Measurements from ENCODE around the gene CLCF1.
A peak's percentile ranks its signal among the peaks of the same experiment; 100 is the strongest.

CLCF1 gene

DNA sequence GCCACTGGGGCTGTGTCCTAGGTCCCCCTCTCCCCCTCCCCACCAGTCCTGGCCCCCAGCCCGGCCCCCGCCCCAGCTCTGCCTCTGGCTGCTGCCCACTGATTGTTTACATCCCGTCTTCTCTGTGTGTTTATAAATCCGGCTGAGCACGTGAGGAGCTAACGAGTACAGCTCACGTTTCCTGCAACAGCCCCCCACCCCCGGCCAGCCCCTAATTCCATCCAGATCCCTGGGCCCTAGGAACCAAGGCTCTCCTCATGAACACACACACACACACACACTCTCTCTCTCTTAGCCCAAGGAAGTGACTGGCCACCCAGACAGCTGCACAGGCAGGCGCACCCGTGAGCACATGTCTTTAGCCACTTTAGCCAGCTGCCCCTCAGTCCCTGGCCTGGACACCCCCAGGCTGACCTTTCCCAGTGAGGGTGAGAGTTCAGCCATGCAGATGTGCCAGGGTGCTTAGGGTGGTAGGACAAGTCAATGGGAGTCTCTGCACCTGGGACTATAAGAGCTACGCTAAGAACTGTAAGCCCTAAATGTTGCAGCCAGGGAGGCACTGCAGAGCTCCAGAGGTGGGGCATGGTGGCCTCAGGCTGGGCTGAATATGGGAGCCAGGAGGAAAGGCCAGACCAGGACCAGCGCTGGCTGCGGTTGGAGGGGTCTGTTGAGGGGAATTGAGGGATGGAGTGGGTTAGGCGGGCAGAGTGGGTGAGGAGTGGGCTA lies 2.9 kb downstream of the CLCF1 start:
- Mint-ChIP-seq H3K36me3 (peaks cover 21% of the 10 kb centered on the region), H3K9me3 (no peaks in the 10 kb centered on the region), H3K4me3 (peak overlapping the region; percentile 55), H3K4me1 (peaks cover 58% of the 10 kb centered on the region), H3K27me3 (no peaks in the 10 kb centered on the region), H3K27ac (peak overlapping the region; percentile 89)
- DNase-seq (ENCODE audit: low spot score in 2 of 2) (no peak), ATAC-seq (ENCODE audit: low read depth) (no peak)

- no peak overlapping the region for H3K4me3 Mint-ChIP-seq
These were observed 3.6 kb downstream of the CLCF1 start for GRCh38 chr11:67369801-67370284.

DNA sequence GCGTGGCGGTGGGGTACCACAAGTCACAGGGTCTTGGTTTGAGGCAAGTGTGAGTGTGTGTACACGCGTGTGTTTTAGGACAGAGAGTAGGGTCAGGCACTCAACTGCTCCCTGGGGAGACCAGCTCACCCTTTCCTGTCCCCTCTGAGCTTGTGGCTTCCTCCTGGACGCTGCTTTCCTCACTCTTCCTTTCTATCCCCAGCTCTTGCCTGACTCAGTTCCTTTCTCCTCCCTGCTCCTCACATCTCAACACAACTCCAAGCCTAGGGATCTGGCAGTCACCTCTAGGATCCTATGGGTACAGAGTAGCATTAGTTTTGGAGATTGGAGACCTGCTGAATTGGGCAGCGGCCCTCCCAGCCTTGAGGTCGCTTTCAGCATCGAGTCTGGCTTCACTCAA lies 4.1 kb downstream of the CLCF1 start:
- Mint-ChIP-seq H3K9me3 (no peaks in the 10 kb centered on the region), H3K36me3 (peaks cover 26% of the 10 kb centered on the region), H3K27me3 (no peaks in the 10 kb centered on the region), H3K4me3 (peak overlapping the region; percentile 1), H3K27ac (peak overlapping the region; percentile 9), H3K4me1 (peaks cover 66% of the 10 kb centered on the region)
- ATAC-seq (ENCODE audit: low read depth) (no peak), DNase-seq (ENCODE audit: low spot score in 2 of 2) (no peak)

More at GRCh38 chr11:67369801-67370284, 3.6 kb downstream of the CLCF1 start:
- Mint-ChIP-seq H3K27me3 (no peaks in the 10 kb centered on the region), H3K27ac (peak overlapping the region; percentile 9), H3K9me3 (no peaks in the 10 kb centered on the region), H3K36me3 (peaks cover 23% of the 10 kb centered on the region), H3K4me1 (peaks cover 61% of the 10 kb centered on the region)
- ATAC-seq (ENCODE audit: low read depth) (no peak), DNase-seq (ENCODE audit: low spot score in 2 of 2) (no peak)

DNA sequence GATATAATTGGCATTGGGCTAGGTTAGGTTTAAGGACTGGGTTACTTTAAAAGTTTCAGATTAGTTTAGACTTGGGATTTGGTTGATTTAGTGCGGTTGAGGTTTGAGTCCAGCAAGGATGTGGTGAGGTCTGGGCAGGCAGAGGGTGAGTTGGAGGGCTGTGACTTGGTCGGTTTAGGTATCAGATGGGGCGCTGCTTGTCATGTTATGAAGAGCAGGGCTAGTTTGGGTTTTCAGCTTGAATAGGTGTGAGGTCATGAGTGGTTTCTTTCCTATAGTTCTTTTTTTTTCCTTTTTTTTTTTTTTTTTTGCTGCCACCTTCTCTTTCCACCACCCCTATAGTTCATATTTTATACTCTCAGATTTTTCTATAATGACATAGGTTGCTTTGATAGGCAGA lies 4.8 kb downstream of the CLCF1 start:
- Mint-ChIP-seq H3K9me3 (no peaks in the 10 kb centered on the region), H3K27ac (peak overlapping the region; percentile 9), H3K4me1 (peaks cover 70% of the 10 kb centered on the region), H3K4me3 (peak overlapping the region; percentile 6), H3K27me3 (no peaks in the 10 kb centered on the region), H3K36me3 (peaks cover 29% of the 10 kb centered on the region)
- ATAC-seq (ENCODE audit: low read depth) (no peak), DNase-seq (ENCODE audit: low spot score in 2 of 2) (no peak)

DNA sequence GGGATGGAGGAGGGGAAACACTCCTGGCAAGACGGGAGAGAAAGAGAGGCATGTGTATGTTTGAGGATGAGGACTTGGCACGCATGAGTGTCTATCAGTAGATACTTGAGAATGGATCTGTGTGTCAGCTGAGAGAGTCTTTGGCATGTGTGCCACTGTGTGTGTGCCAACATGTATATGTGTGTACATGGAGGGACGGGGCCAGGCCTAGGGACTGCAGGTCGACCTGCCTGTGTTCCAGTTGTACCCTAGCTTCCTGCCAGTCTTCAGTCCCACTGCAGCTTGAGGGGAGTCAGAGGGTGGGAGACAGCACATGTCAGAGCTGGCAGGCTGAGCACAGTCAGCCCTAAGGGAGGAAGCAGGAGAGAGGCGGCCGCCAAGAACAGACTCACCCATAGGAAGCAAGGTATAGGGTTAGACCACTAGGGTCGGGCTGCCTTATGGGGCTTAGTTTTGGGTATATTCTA lies 5.6 kb downstream of the CLCF1 start:
- no peaks in the 10 kb centered on the region for H3K9me3 Mint-ChIP-seq
- DNase-seq (ENCODE audit: low spot score in 2 of 2) (no peak), ATAC-seq (ENCODE audit: low read depth) (no peak)
- peaks cover 28% of the 10 kb centered on the region for H3K36me3 Mint-ChIP-seq
- H3K27me3 Mint-ChIP-seq = no peaks in the 10 kb centered on the region
- peak overlapping the region; percentile 42 for H3K4me3 Mint-ChIP-seq
- H3K27ac Mint-ChIP-seq = peak overlapping the region; percentile 9
- peaks cover 73% of the 10 kb centered on the region for H3K4me1 Mint-ChIP-seq

- Mint-ChIP-seq H3K4me1 (peaks cover 73% of the 10 kb centered on the region), H3K4me3 (peak overlapping the region; percentile 18), H3K36me3 (peaks cover 28% of the 10 kb centered on the region), H3K27ac (peak overlapping the region; percentile 9), H3K27me3 (no peaks in the 10 kb centered on the region), H3K9me3 (no peaks in the 10 kb centered on the region)
- DNase-seq (ENCODE audit: low spot score in 2 of 2) (no peak), ATAC-seq (ENCODE audit: low read depth) (no peak)
These were observed 6.2 kb downstream of the CLCF1 start for GRCh38 chr11:67366961-67367760.

DNA sequence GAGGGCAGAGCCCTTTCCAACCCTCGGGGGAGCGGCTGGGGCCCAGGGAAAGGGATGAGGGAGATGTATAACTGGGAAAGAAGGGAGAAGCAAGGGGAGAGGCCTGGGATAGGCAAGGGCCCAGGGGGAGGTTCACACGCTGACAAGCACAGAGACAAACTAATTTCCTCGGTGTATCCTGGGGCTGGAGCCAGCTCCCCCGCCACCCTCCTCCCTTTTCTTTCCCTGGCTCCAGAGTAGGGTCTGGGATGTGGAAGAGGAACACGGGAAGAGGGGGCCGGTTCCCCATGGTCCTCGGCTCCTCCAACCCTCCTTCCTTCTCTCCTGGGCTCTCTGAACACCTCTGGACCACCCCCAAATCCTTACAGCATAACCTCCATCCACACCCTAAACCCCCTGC lies 6.9 kb downstream of the CLCF1 start:
- no peaks in the 10 kb centered on the region for H3K27me3 Mint-ChIP-seq
- no peak for DNase-seq (ENCODE audit: low spot score in 2 of 2)
- peaks cover 24% of the 10 kb centered on the region for H3K36me3 Mint-ChIP-seq
- no peak for ATAC-seq (ENCODE audit: low read depth)
- H3K4me3 Mint-ChIP-seq = no peak overlapping the region
- peak overlapping the region; percentile 61 for H3K27ac Mint-ChIP-seq
- H3K9me3 Mint-ChIP-seq = no peaks in the 10 kb centered on the region
- peaks cover 74% of the 10 kb centered on the region for H3K4me1 Mint-ChIP-seq

GRCh38 chr11:67365736-67366444 lies 7.5 kb downstream of the CLCF1 start:
- Mint-ChIP-seq H3K36me3 (peaks cover 23% of the 10 kb centered on the region), H3K27ac (peak overlapping the region; percentile 61), H3K9me3 (no peaks in the 10 kb centered on the region), H3K4me1 (peaks cover 71% of the 10 kb centered on the region), H3K27me3 (no peaks in the 10 kb centered on the region), H3K4me3 (no peak overlapping the region)
- DNase-seq (ENCODE audit: low spot score in 2 of 2) = no peak
- ATAC-seq (ENCODE audit: low read depth) = no peak

- peak overlapping the region; percentile 58 for H3K4me3 Mint-ChIP-seq
- H3K27ac Mint-ChIP-seq = peak overlapping the region; percentile 61
- DNase-seq (ENCODE audit: low spot score in 2 of 2) (no peak), ATAC-seq (ENCODE audit: low read depth) (peak; percentile 50)
- H3K27me3 Mint-ChIP-seq = no peaks in the 10 kb centered on the region
- H3K36me3 Mint-ChIP-seq = peaks cover 24% of the 10 kb centered on the region
- H3K9me3 Mint-ChIP-seq = no peaks in the 10 kb centered on the region
- peaks cover 65% of the 10 kb centered on the region for H3K4me1 Mint-ChIP-seq
These were observed 8.3 kb downstream of the CLCF1 start for GRCh38 chr11:67364783-67365722.

DNA sequence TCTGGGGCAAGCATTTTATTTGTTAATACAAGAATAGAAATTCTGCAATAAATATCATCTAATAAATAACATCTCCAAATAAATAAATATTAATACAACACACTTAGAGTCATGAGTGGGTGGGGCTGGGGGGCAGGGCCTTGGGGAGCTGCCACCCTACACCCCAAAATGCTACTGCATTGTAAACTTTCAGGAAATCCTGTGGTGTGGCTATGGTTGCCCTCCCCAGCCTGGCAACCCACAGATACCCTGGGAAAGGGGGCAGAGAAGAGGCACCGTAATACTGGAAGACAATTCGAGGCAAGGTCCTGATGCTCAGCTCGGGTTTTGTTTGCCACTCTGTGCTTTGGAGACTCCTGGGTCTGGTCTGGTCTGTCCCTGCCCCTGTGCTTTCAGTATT lies 9.2 kb downstream of the CLCF1 start:
- peak overlapping the region; percentile 58 for H3K4me3 Mint-ChIP-seq
- peaks cover 24% of the 10 kb centered on the region for H3K36me3 Mint-ChIP-seq
- peaks cover 58% of the 10 kb centered on the region for H3K4me1 Mint-ChIP-seq
- DNase-seq (ENCODE audit: low spot score in 2 of 2) (no peak), ATAC-seq (ENCODE audit: low read depth) (no peak)
- no peaks in the 10 kb centered on the region for H3K27me3 Mint-ChIP-seq
- H3K27ac Mint-ChIP-seq = peak overlapping the region; percentile 61
- H3K9me3 Mint-ChIP-seq = no peaks in the 10 kb centered on the region

DNA sequence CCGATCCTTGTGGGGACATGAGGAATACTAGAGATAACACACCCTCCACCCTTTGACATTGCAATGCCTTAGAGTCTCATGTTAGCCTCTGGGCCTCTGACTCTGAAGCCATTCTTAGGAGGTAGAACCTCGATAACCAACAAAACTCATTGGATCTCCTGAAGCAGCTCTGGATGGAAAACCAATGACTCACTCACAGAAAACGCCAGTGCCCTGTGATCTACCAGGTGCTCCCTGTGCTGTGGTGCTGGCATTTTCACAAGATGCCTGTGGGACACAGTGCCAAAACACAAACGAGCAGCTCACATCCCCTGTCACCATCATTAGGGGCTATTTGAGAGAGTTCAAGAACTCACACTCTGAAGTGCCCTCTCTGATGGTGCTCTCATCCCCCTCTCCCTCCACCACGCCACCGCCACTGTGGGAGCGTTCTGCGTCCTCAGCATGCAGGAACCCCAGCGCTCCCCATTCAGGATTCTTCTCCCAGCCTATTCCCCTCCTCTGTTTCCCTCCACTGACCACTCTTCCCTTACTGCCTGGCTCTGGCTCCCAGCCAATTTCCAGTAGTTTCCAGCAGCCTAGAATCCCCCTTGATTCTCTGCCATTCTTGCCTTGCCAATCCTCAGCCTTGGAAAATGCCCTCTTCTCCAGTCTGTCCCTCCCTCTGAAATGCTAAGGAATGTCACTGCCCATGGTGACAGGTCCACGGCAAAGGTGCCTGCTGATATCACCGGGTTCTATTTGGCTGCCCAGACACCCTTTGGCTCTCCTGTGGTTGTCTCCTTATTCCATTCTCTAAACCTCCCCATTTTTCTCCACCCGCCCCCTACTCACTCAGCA lies 15.3 kb downstream of the CLCF1 start:
- Mint-ChIP-seq H3K9me3 (no peaks in the 10 kb centered on the region), H3K27me3 (no peaks in the 10 kb centered on the region), H3K4me1 (peaks cover 64% of the 10 kb centered on the region), H3K27ac (no peak overlapping the region), H3K36me3 (peaks cover 3% of the 10 kb centered on the region), H3K4me3 (no peak overlapping the region)
- no peak for ATAC-seq (ENCODE audit: low read depth)
- no peak for DNase-seq (ENCODE audit: low spot score in 2 of 2)

DNA sequence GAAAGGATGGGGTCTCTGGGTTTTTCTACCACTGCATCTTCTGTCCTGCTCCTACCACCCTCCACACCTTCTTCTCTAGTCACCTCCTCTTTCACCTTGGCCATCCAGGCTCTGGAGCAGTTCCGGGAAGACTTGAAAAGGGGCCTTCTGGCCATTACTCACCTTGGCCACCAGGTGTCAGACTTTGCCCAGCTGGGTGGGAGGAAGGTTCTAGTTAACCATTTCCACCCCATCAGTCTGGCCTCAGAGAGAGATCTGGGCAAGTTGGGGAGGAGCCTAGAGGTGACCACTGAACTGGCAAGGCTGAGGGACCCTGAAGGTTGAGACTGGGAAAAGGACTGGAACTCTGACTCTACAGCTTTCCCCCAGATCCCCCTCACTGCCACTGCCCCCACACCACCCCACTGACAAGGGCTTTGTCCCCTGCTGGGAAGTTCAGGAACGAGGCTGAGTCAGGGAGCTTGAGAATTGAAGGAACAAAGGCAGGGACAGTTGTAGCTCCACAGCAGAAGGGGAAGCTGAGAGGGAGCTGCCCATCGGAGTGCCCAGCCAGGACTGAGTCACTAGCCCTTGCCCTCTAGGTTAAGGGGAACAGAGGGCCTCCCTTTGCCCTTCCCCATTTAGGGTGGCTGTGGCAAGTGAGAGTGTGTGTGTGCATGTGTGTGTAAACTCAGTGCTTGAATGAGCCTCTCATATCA lies 16.4 kb downstream of the CLCF1 start:
- DNase-seq (ENCODE audit: low spot score in 2 of 2) (peak; percentile 64 to 69), ATAC-seq (ENCODE audit: low read depth) (no peak)
- peaks cover 61% of the 10 kb centered on the region for H3K4me1 Mint-ChIP-seq
- peak overlapping the region; percentile 83 for H3K27ac Mint-ChIP-seq
- peak overlapping the region; percentile 75 for H3K4me3 Mint-ChIP-seq
- H3K27me3 Mint-ChIP-seq = no peaks in the 10 kb centered on the region
- H3K9me3 Mint-ChIP-seq = no peaks in the 10 kb centered on the region
- peaks cover 3% of the 10 kb centered on the region for H3K36me3 Mint-ChIP-seq
